Lung (tissue), 12 donors: ENCODE measurements around the gene OR2S2. TPM values are rescaled to one million over a fixed set of nuclear protein-coding genes. Genes with fewer than 3 reads are reported as not detected.

Experiments
- ATAC-seq: fragments of 200-7000 bp; cut with Tn5 transposase; one replicate; pipeline ENCODE4 v1.9.1; 2020; ENCODE audit warnings: moderate number of reproducible peaks; ENCODE audit not compliant: insufficient read depth, low FRiP score
- DNase-seq, 3 donors: peaks; one replicate each; pipeline ENCODE4 v3.0.0-alpha.2; 2013 to 2017
- H3K27ac ChIP-seq, 2 donors: one replicate each; pipeline ENCODE4 v1.5.1; 2013; ENCODE audit warnings: mild to moderate bottlenecking in 2 of 2, moderate library complexity in 2 of 2, control low read depth in 1 of 2, inconsistent platforms in 1 of 2, low read depth in 1 of 2, low read length in 1 of 2
- H3K27me3 ChIP-seq, 3 donors: one replicate each; pipeline ENCODE4 v1.5.1; 2013; ENCODE audit warnings: low read length in 2 of 3; ENCODE audit not compliant: control insufficient read depth in 3 of 3, insufficient read depth in 3 of 3
- H3K36me3 ChIP-seq, 4 donors: one replicate each; pipeline ENCODE4 v1.5.1; 2013; ENCODE audit warnings: low read length in 4 of 4, mild to moderate bottlenecking in 1 of 4, moderate library complexity in 1 of 4; ENCODE audit not compliant: control insufficient read depth in 4 of 4, insufficient read depth in 4 of 4
- H3K4me1 ChIP-seq, 5 donors: one replicate each; pipeline ENCODE4 v1.5.1; 2013; ENCODE audit warnings: low read length in 5 of 5, mild to moderate bottlenecking in 2 of 5, moderate library complexity in 1 of 5; ENCODE audit not compliant: control insufficient read depth in 5 of 5, insufficient read depth in 5 of 5
- H3K4me3 ChIP-seq: one replicate; pipeline ENCODE4 v1.5.1; 2013; ENCODE audit warnings: mild to moderate bottlenecking, control low read depth, moderate library complexity
- H3K9ac ChIP-seq, 2 donors: one replicate each; pipeline ENCODE4 v1.5.1; 2013; ENCODE audit warnings: low read length in 2 of 2, control low read depth in 1 of 2; ENCODE audit not compliant: insufficient read depth in 1 of 2
- H3K9me3 ChIP-seq, 4 donors: one replicate each; pipeline ENCODE4 v1.5.1; 2013; ENCODE audit warnings: low read length in 3 of 4, mild to moderate bottlenecking in 1 of 4, moderate library complexity in 1 of 4; ENCODE audit not compliant: control insufficient read depth in 4 of 4, insufficient read depth in 3 of 4
- WGBS, 2 donors: extraction: QIAGEN DNeasy Blood & Tissue Kit; methylation state at CpG; one replicate each; pipeline ENCODE4 v1.1.7; 2013; 5-methylcytosine and 5-hydroxymethylcytosine counted together
- polyA plus RNA-seq, 2 donors: library from polyadenylated mRNA; stranded (reverse); fragments of 200-250 nt; gene quantifications; one replicate each; pipeline ENCODE4 v1.2.1, GENCODE V29; 2013
- total RNA-seq, 2 donors: library from RNA; depleted of rRNA in 1 of 2; stranded (reverse); fragments of >200 nt in 1 of 2; gene quantifications; one replicate each; pipeline ENCODE4 v1.2.1, GENCODE V29; 2014 to 2021
- TF ChIP-seq, protein P1 (sequence below): IDR thresholded peaks from 2 replicates; pipeline ENCODE4 v1.5.1; 2012; ENCODE audit warnings: mild to moderate bottlenecking; ENCODE audit errors: control extremely low read depth, extremely low read depth
- donor health status: control.
- donor health status: control.
- donor health status: Bipolar disorder and iron deficiency.
- donor health status: healthy.
- donor health status: DM: yes; HTN: yes; CAD: no.

OR2S2 gene
- total and polyA plus RNA-seq, 4 donors, result not detected

DNA sequence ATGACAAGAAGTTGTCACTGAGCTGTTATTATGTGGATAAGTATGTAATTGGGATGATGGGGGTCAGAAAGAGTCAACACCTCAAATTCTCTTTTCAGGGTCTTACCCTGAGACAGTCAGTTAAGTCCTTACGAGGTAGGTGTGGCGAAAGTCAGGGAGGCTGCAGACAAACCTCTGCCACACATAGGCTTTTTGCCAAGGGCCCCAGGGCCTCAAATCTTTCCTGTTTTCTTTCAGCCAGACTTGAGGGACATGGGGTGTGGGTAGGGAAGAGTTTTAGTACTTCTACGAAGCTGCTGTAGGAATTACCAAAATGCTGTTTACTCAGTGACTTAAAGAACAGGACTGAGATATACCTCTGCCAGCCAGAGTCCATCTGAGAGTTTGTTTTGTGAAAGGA, 13.8 kb downstream of the OR2S2 start:
- WGBS, 2 donors, result 69% methylated on average over 3 of the region's 3 CpGs
- TF ChIP-seq, protein P1, sequence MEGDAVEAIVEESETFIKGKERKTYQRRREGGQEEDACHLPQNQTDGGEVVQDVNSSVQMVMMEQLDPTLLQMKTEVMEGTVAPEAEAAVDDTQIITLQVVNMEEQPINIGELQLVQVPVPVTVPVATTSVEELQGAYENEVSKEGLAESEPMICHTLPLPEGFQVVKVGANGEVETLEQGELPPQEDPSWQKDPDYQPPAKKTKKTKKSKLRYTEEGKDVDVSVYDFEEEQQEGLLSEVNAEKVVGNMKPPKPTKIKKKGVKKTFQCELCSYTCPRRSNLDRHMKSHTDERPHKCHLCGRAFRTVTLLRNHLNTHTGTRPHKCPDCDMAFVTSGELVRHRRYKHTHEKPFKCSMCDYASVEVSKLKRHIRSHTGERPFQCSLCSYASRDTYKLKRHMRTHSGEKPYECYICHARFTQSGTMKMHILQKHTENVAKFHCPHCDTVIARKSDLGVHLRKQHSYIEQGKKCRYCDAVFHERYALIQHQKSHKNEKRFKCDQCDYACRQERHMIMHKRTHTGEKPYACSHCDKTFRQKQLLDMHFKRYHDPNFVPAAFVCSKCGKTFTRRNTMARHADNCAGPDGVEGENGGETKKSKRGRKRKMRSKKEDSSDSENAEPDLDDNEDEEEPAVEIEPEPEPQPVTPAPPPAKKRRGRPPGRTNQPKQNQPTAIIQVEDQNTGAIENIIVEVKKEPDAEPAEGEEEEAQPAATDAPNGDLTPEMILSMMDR, result no peak
- no peak for ATAC-seq

DNA sequence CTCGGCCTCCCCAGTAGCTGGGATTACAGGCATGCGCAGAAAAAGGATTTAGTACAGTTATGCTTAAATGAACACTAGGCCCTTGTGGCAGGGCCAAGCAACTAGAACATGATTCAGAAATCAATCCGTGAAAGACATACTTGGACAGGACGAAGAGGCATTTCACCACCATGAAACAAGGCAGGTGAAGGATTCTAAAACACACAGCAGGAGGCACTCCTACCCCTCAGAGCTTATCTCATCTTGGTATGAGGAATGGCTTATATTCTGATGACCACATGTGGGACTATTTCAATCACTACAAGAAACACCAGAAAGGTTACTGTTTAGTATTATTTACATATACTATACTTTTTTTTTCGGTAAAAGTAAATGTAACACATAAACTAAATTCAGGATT, 15.7 kb downstream of the OR2S2 start:
- H3K9ac ChIP-seq, result no peak overlapping the region
- ATAC-seq (no peak), DNase-seq (no peak)
- TF ChIP-seq, protein P1, result no peak
- WGBS, 2 donors, result 93 to 95% methylated on average over 5 of the region's 5 CpGs
- H3K4me3 ChIP-seq, result no peak overlapping the region
- H3K9me3 ChIP-seq, result no peaks in the 10 kb centered on the region
- H3K27me3 ChIP-seq, result no peaks in the 10 kb centered on the region
- H3K27ac ChIP-seq, result no peak overlapping the region
- H3K36me3 ChIP-seq, result no peaks in the 10 kb centered on the region
- peaks cover 0 to 12% (median 0%) of the 10 kb centered on the region in 5 donors for H3K4me1 ChIP-seq

More for the DNA sequence above, 13.8 kb downstream of the OR2S2 start:
- Histone ChIP-seq H3K9me3 (no peaks in the 10 kb centered on the region), H3K9ac (no peak overlapping the region), H3K36me3 (no peaks in the 10 kb centered on the region), H3K4me3 (no peak overlapping the region), H3K4me1 (peaks cover 0 to 12% (median 0%) of the 10 kb centered on the region in 5 donors), H3K27me3 (no peaks in the 10 kb centered on the region), H3K27ac (no peak overlapping the region)
- no peak for DNase-seq

DNA sequence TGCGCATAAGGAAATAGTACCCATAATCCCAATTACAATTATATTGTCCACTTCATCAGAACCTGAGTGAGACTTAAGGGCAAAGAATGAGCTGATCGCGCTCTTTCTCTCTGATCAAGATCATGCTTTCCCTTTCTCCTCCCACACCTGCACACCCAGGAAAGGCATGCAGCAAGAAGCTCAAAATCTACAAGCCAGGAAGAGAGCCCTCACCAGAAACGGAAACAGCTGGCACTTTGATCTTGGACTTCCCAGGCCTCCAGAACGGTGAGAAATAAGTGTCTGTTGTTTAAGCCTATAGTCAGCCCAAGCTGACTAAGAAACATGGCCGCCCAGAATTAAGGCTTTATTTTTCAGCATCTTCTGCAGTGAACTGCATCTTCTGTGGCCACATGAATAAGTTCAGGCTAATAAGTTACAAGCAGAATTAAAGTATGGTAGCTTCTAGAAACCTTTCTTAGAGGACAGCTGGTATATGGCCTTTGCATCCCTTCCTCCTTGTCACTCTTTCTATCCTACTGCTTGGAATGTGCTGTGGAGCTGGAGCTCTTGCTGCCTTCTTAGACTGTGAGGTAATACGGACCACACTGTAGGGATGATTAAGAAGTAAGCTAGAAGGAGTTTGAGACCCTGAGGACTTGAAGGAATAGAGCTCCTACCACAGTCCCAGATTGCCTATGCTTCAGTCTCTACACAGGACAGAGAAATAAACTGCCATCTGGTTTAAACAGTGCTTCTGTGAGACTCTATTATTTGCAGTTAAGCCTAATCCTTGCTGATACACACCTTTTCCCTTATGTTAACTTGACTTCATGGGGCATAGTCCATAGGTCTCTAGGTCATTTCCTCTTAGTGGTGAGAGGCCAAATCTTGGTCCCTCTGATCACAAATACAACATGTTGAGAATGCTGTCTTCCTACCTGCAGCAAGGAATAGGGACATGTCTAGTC, 17.2 kb downstream of the OR2S2 start:
- Histone ChIP-seq H3K27me3 (no peaks in the 10 kb centered on the region), H3K4me3 (no peak overlapping the region), H3K4me1 (peaks cover 0 to 12% (median 0%) of the 10 kb centered on the region in 5 donors), H3K9me3 (no peaks in the 10 kb centered on the region), H3K36me3 (no peaks in the 10 kb centered on the region), H3K9ac (no peak overlapping the region), H3K27ac (no peak overlapping the region)
- DNase-seq (no peak), ATAC-seq (no peak)
- TF ChIP-seq, protein P1, result no peak
- WGBS, 2 donors, result 62 to 67% methylated on average over 7 of the region's 7 CpGs
